OCI-LY1 (cell line): Measurements from ENCODE around the gene VWA2.

Source experiments
- H2AFZ ChIP-seq: fragments of 200-600 bp; sonication (generic), shearing (Covaris generic); 2 replicates; pipeline ENCODE4 v1.6.0; 2014; ENCODE audit warnings: antibody characterized with exemption, mild to moderate bottlenecking, low read length
- H3F3A ChIP-seq: fragments of 200-600 bp; sonication (generic), shearing (Covaris generic); 2 replicates; pipeline ENCODE4 v1.6.0; 2014; ENCODE audit warnings: mild to moderate bottlenecking, antibody characterized with exemption, low read length, moderate library complexity; ENCODE audit not compliant: insufficient read depth
- H3K27ac ChIP-seq: fragments of 200-600 bp; sonication (generic); 2 replicates; pipeline ENCODE4 v1.5.1; 2014; ENCODE audit warnings: low read length, mixed run types, mild to moderate bottlenecking, low read depth; ENCODE audit not compliant: poor library complexity, severe bottlenecking
- H3K27me3 ChIP-seq: fragments of 200-600 bp; sonication (generic); 2 replicates; pipeline ENCODE4 v1.6.0; 2014; ENCODE audit warnings: antibody characterized with exemption, mild to moderate bottlenecking, low read length, moderate library complexity; ENCODE audit not compliant: insufficient read depth
- H3K36me3 ChIP-seq: fragments of 200-600 bp; sonication (generic); 2 replicates; pipeline ENCODE4 v1.6.1; 2014; ENCODE audit warnings: mild to moderate bottlenecking, antibody characterized with exemption, low read length, moderate library complexity, mixed read lengths; ENCODE audit not compliant: insufficient read depth
- H3K4me1 ChIP-seq: fragments of 200-600 bp; sonication (generic); 2 replicates; pipeline ENCODE4 v1.5.1; 2014; ENCODE audit warnings: mild to moderate bottlenecking, low read length, moderate library complexity; ENCODE audit not compliant: insufficient read depth, severe bottlenecking
- H3K4me2 ChIP-seq: fragments of 200-600 bp; sonication (generic), shearing (Covaris generic); 2 replicates; pipeline ENCODE4 v1.6.1; 2014; ENCODE audit warnings: low read length
- H3K4me3 ChIP-seq: fragments of 200-600 bp; sonication (generic); 2 replicates; pipeline ENCODE4 v1.5.1; 2014; ENCODE audit warnings: low read length, low read depth, mild to moderate bottlenecking, mixed read lengths; ENCODE audit not compliant: poor library complexity, severe bottlenecking
- H3K79me2 ChIP-seq: fragments of 200-600 bp; shearing (Covaris generic); 2 replicates; pipeline ENCODE4 v1.6.1; 2016; ENCODE audit warnings: mixed run types, low read length, mixed read lengths; ENCODE audit not compliant: insufficient read depth
- H3K9ac ChIP-seq: fragments of 200-600 bp; sonication (generic), shearing (Covaris generic); 2 replicates; pipeline ENCODE4 v1.6.1; 2014; ENCODE audit warnings: mild to moderate bottlenecking, low read length, mixed read lengths
- H3K9me2 ChIP-seq: fragments of 200-600 bp; sonication (generic), shearing (Covaris generic); 2 replicates; pipeline ENCODE4 v1.6.1; 2014; ENCODE audit warnings: low read depth, mild to moderate bottlenecking, low read length, mixed read lengths
- H3K9me3 ChIP-seq: fragments of 200-600 bp; shearing (Covaris generic); 2 replicates; pipeline ENCODE4 v1.6.1; 2014; ENCODE audit warnings: low read length, mixed read lengths
- H4K20me1 ChIP-seq: fragments of 200-600 bp; sonication (generic), shearing (Covaris generic); 2 replicates; pipeline ENCODE4 v1.6.0; 2016; ENCODE audit warnings: mild to moderate bottlenecking, low read length; ENCODE audit not compliant: insufficient read depth
- CTCF ChIP-seq: fragments of 200-600 bp; sonication (generic), shearing (Covaris generic); IDR thresholded peaks from 2 replicates; pipeline ENCODE4 v1.5.1; 2017; ENCODE audit warnings: mild to moderate bottlenecking, antibody characterized with exemption, low read length, moderate library complexity, mixed read lengths
- EZH2 ChIP-seq: fragments of 200-600 bp; sonication (generic), shearing (Covaris generic); IDR thresholded peaks from 2 replicates; pipeline ENCODE4 v1.8.0; 2017; ENCODE audit warnings: borderline replicate concordance, mixed run types, mild to moderate bottlenecking, antibody characterized with exemption, low read length, moderate library complexity, mixed read lengths

Gene VWA2

GRCh38 chr10:114276066-114276465 is 37.0 kb downstream of the VWA2 start:
- Histone ChIP-seq H3K9ac (no peak overlapping the region), H4K20me1 (no peaks in the 10 kb centered on the region), H3K4me3 (no peak overlapping the region), H3F3A (no peaks in the 10 kb centered on the region), H3K79me2 (no peaks in the 10 kb centered on the region), H3K27me3 (no peaks in the 10 kb centered on the region), H3K36me3 (no peaks in the 10 kb centered on the region), H3K4me1 (no peaks in the 10 kb centered on the region), H3K9me2 (no peaks in the 10 kb centered on the region), H3K9me3 (no peaks in the 10 kb centered on the region), H3K4me2 (no peak overlapping the region), H2AFZ (no peak overlapping the region), H3K27ac (no peak overlapping the region)
- TF ChIP-seq EZH2 = no peak
- TF ChIP-seq CTCF = no peak

GRCh38 chr10:114276671-114277070 is 37.6 kb downstream of the VWA2 start:
- no peak overlapping the region for H3K27ac ChIP-seq
- H2AFZ ChIP-seq = no peak overlapping the region
- H3K9me2 ChIP-seq = no peaks in the 10 kb centered on the region
- no peak overlapping the region for H3K9ac ChIP-seq
- H3K9me3 ChIP-seq = no peaks in the 10 kb centered on the region
- H3F3A ChIP-seq = no peaks in the 10 kb centered on the region
- no peaks in the 10 kb centered on the region for H4K20me1 ChIP-seq
- H3K4me1 ChIP-seq = no peaks in the 10 kb centered on the region
- TF ChIP-seq EZH2 = no peak
- no peak for TF ChIP-seq CTCF
- H3K4me3 ChIP-seq = no peak overlapping the region
- H3K36me3 ChIP-seq = no peaks in the 10 kb centered on the region
- H3K4me2 ChIP-seq = no peak overlapping the region
- H3K27me3 ChIP-seq = no peaks in the 10 kb centered on the region; the same call in 1 of the 2 replicates
- no peaks in the 10 kb centered on the region for H3K79me2 ChIP-seq

DNA sequence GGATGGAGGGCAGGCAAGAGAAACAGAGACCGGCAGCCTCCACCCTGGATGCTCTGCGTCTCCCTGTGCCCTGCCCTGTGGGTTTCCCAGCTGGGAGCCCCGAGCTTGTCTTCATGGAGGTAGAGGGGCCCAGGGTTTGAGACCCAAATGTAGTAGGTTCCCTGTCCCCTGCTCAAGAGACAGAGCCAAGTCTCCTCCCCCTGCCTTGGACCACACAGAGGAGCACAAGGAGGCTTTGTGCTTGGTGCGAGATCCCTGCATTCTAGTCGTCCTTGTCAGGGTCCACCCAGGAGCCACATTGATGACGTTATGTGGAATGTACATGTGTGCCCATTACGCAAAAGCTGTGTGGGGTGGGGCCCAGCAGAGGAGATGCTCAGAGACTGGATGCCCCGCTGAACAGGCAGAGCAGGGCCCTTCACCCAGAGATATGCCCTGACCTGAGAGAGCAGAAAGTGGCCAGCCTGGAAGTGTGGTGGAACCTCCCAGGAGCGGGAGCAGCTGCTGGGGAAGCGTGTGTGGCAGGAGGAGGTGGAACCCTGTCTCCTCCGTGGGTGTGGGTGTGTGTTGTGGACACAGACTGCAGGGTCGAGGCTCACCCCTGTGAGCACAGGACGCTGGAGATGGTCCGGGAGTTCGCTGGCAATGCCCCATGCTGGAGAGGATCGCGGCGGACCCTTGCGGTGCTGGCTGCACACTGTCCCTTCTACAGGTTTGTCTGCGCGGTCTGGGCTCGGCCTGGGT is 39.3 kb downstream of the VWA2 start:
- TF ChIP-seq EZH2 (no peak), CTCF (no peak)
- Histone ChIP-seq H3K27ac (no peak overlapping the region), H3K4me1 (no peaks in the 10 kb centered on the region), H3K9me2 (no peaks in the 10 kb centered on the region), H2AFZ (no peak overlapping the region), H3K79me2 (no peaks in the 10 kb centered on the region), H3K9ac (no peak overlapping the region), H3K27me3 (no peaks in the 10 kb centered on the region; the same call in 1 of the 2 replicates), H3K4me3 (no peak overlapping the region), H3K9me3 (no peaks in the 10 kb centered on the region), H3K4me2 (no peak overlapping the region), H4K20me1 (no peaks in the 10 kb centered on the region), H3K36me3 (no peaks in the 10 kb centered on the region), H3F3A (no peaks in the 10 kb centered on the region)
